Measurements from ENCODE around the gene ZNF787. TPM values are rescaled to one million over a fixed set of nuclear protein-coding genes. Genes with fewer than 3 reads are reported as not detected.
A peak's percentile ranks its signal among the peaks of the same experiment; 100 is the strongest.

Gene ZNF787
- total RNA-seq = 10 to 100 TPM; 41.5 to 45.8 (median 42.2) TPM

- Mint-ChIP-seq H3K36me3 (ENCODE audit: insufficient read depth) (no peaks in the 10 kb centered on the region), H3K4me3 (peak within 1 kb of the TSS; percentile 87), H3K9me3 (no peaks in the 10 kb centered on the region), H3K27me3 (ENCODE audit: low read depth) (no peaks in the 10 kb centered on the region), H3K4me1 (ENCODE audit: low read depth) (peaks cover 42% of the 10 kb centered on the region)
- DNase-seq (peak; percentile 97), ATAC-seq (peak; percentile 87 to 90)
These were observed at the start of gene ZNF787 for GRCh38 chr19:56121180-56122167. ZNF787 (minus strand) TSS chr19:56121295; CDS start chr19:56103217, 18,078 bp downstream.

- ATAC-seq = no peak
- no peaks in the 10 kb centered on the region for H3K36me3 Mint-ChIP-seq (ENCODE audit: insufficient read depth)
These were observed 49.2 kb upstream of the ZNF787 start for GRCh38 chr19:56170261-56170660.

GRCh38 chr19:56167064-56167578 lies 46.0 kb upstream of the ZNF787 start:
- DNase-seq (no peak), ATAC-seq (no peak)
- Mint-ChIP-seq H3K9me3 (no peaks in the 10 kb centered on the region), H3K36me3 (ENCODE audit: insufficient read depth) (no peaks in the 10 kb centered on the region), H3K4me3 (no peak overlapping the region), H3K4me1 (ENCODE audit: low read depth) (peaks cover 5% of the 10 kb centered on the region), H3K27me3 (ENCODE audit: low read depth) (peaks cover 2% of the 10 kb centered on the region)

More at GRCh38 chr19:56170261-56170660, 49.2 kb upstream of the ZNF787 start:
- Mint-ChIP-seq H3K27me3 (ENCODE audit: low read depth) (peaks cover 4% of the 10 kb centered on the region), H3K9me3 (no peaks in the 10 kb centered on the region), H3K4me1 (ENCODE audit: low read depth) (peaks cover 3% of the 10 kb centered on the region), H3K4me3 (no peak overlapping the region)
- no peak for DNase-seq

- no peak for ATAC-seq
These were observed 42.0 kb upstream of the ZNF787 start for GRCh38 chr19:56163097-56163496.

GRCh38 chr19:56162258-56162657 lies 41.2 kb upstream of the ZNF787 start:
- Mint-ChIP-seq H3K9me3 (no peaks in the 10 kb centered on the region), H3K4me1 (ENCODE audit: low read depth) (peaks cover 3% of the 10 kb centered on the region), H3K36me3 (ENCODE audit: insufficient read depth) (peaks cover 13% of the 10 kb centered on the region), H3K4me3 (no peak overlapping the region), H3K27me3 (ENCODE audit: low read depth) (no peaks in the 10 kb centered on the region)
- DNase-seq (no peak), ATAC-seq (peak; percentile 91)

More at GRCh38 chr19:56163097-56163496, 42.0 kb upstream of the ZNF787 start:
- no peak for DNase-seq
- H3K9me3 Mint-ChIP-seq = no peaks in the 10 kb centered on the region
- H3K4me1 Mint-ChIP-seq (ENCODE audit: low read depth) = peaks cover 3% of the 10 kb centered on the region
- no peaks in the 10 kb centered on the region for H3K27me3 Mint-ChIP-seq (ENCODE audit: low read depth)
- no peak overlapping the region for H3K4me3 Mint-ChIP-seq
- peaks cover 7% of the 10 kb centered on the region for H3K36me3 Mint-ChIP-seq (ENCODE audit: insufficient read depth)

- Mint-ChIP-seq H3K4me3 (no peak overlapping the region), H3K27me3 (ENCODE audit: low read depth) (no peaks in the 10 kb centered on the region), H3K4me1 (ENCODE audit: low read depth) (peaks cover 3% of the 10 kb centered on the region), H3K36me3 (ENCODE audit: insufficient read depth) (peaks cover 13% of the 10 kb centered on the region), H3K9me3 (no peaks in the 10 kb centered on the region)
- no peak for ATAC-seq
- no peak for DNase-seq
These were observed 40.4 kb upstream of the ZNF787 start for GRCh38 chr19:56161534-56161933.

- Mint-ChIP-seq H3K36me3 (ENCODE audit: insufficient read depth) (peaks cover 20% of the 10 kb centered on the region), H3K9me3 (no peaks in the 10 kb centered on the region), H3K27me3 (ENCODE audit: low read depth) (no peaks in the 10 kb centered on the region), H3K4me3 (no peak overlapping the region), H3K4me1 (ENCODE audit: low read depth) (peaks cover 3% of the 10 kb centered on the region)
- DNase-seq = no peak
- no peak for ATAC-seq
These were observed 38.7 kb upstream of the ZNF787 start for GRCh38 chr19:56159622-56160271.

- no peak overlapping the region for H3K4me3 Mint-ChIP-seq
- H3K27me3 Mint-ChIP-seq (ENCODE audit: low read depth) = no peaks in the 10 kb centered on the region
- DNase-seq (no peak), ATAC-seq (no peak)
- peaks cover 3% of the 10 kb centered on the region for H3K4me1 Mint-ChIP-seq (ENCODE audit: low read depth)
- H3K36me3 Mint-ChIP-seq (ENCODE audit: insufficient read depth) = peaks cover 20% of the 10 kb centered on the region
- no peaks in the 10 kb centered on the region for H3K9me3 Mint-ChIP-seq
These were observed 38.0 kb upstream of the ZNF787 start for GRCh38 chr19:56159009-56159559.

- peaks cover 25% of the 10 kb centered on the region for H3K36me3 Mint-ChIP-seq (ENCODE audit: insufficient read depth)
- H3K4me3 Mint-ChIP-seq = no peak overlapping the region
- H3K27me3 Mint-ChIP-seq (ENCODE audit: low read depth) = no peaks in the 10 kb centered on the region
- DNase-seq (no peak), ATAC-seq (no peak)
- no peaks in the 10 kb centered on the region for H3K9me3 Mint-ChIP-seq
- peaks cover 5% of the 10 kb centered on the region for H3K4me1 Mint-ChIP-seq (ENCODE audit: low read depth)
These were observed 37.2 kb upstream of the ZNF787 start for GRCh38 chr19:56158170-56158757.

- Mint-ChIP-seq H3K4me3 (no peak overlapping the region), H3K27me3 (ENCODE audit: low read depth) (no peaks in the 10 kb centered on the region), H3K9me3 (no peaks in the 10 kb centered on the region), H3K4me1 (ENCODE audit: low read depth) (peaks cover 2% of the 10 kb centered on the region), H3K36me3 (ENCODE audit: insufficient read depth) (peaks cover 25% of the 10 kb centered on the region)
- ATAC-seq (no peak), DNase-seq (no peak)
These were observed 35.7 kb upstream of the ZNF787 start for GRCh38 chr19:56156768-56157167.

- H3K4me3 Mint-ChIP-seq = no peak overlapping the region
- peaks cover 3% of the 10 kb centered on the region for H3K4me1 Mint-ChIP-seq (ENCODE audit: low read depth)
- DNase-seq = no peak
- peaks cover 28% of the 10 kb centered on the region for H3K36me3 Mint-ChIP-seq (ENCODE audit: insufficient read depth)
- ATAC-seq = no peak
- H3K9me3 Mint-ChIP-seq = no peaks in the 10 kb centered on the region
- no peaks in the 10 kb centered on the region for H3K27me3 Mint-ChIP-seq (ENCODE audit: low read depth)
These were observed 34.1 kb upstream of the ZNF787 start for GRCh38 chr19:56155124-56155687.

- H3K27me3 Mint-ChIP-seq (ENCODE audit: low read depth) = no peaks in the 10 kb centered on the region
These were observed 32.4 kb upstream of the ZNF787 start for GRCh38 chr19:56153507-56153906.

GRCh38 chr19:56152644-56153043 lies 31.5 kb upstream of the ZNF787 start:
- ATAC-seq (no peak), DNase-seq (no peak)
- H3K4me1 Mint-ChIP-seq (ENCODE audit: low read depth) = peaks cover 4% of the 10 kb centered on the region
- H3K9me3 Mint-ChIP-seq = no peaks in the 10 kb centered on the region
- no peaks in the 10 kb centered on the region for H3K27me3 Mint-ChIP-seq (ENCODE audit: low read depth)
- no peak overlapping the region for H3K4me3 Mint-ChIP-seq
- peaks cover 30% of the 10 kb centered on the region for H3K36me3 Mint-ChIP-seq (ENCODE audit: insufficient read depth)

More at GRCh38 chr19:56153507-56153906, 32.4 kb upstream of the ZNF787 start:
- no peak overlapping the region for H3K4me3 Mint-ChIP-seq
- no peaks in the 10 kb centered on the region for H3K9me3 Mint-ChIP-seq
- H3K36me3 Mint-ChIP-seq (ENCODE audit: insufficient read depth) = peaks cover 30% of the 10 kb centered on the region
- H3K4me1 Mint-ChIP-seq (ENCODE audit: low read depth) = peaks cover 4% of the 10 kb centered on the region
- no peak for DNase-seq
- ATAC-seq = no peak

GRCh38 chr19:56150358-56150757 lies 29.3 kb upstream of the ZNF787 start:
- ATAC-seq (no peak), DNase-seq (no peak)
- H3K4me1 Mint-ChIP-seq (ENCODE audit: low read depth) = peaks cover 4% of the 10 kb centered on the region
- H3K9me3 Mint-ChIP-seq = no peaks in the 10 kb centered on the region
- H3K4me3 Mint-ChIP-seq = no peak overlapping the region
- H3K36me3 Mint-ChIP-seq (ENCODE audit: insufficient read depth) = peaks cover 22% of the 10 kb centered on the region
- H3K27me3 Mint-ChIP-seq (ENCODE audit: low read depth) = no peaks in the 10 kb centered on the region

Measured in activated T-cell treated with anti-CD3 and anti-CD28 coated beads, Interleukin-2, amount 50 U/mL, for 4 hours (primary cell).